Measurements from ENCODE around the gene CCDC34.

The CCDC34 gene

GRCh38 chr11:27388001-27388400 is 25.0 kb upstream of the CCDC34 start:
- no peak overlapping the region for H3K4me3 ChIP-seq (ENCODE audit: control insufficient read depth, low read depth, low read length)
- no peak for DNase-seq (ENCODE audit: low read depth)
- TF ChIP-seq, protein P1, sequence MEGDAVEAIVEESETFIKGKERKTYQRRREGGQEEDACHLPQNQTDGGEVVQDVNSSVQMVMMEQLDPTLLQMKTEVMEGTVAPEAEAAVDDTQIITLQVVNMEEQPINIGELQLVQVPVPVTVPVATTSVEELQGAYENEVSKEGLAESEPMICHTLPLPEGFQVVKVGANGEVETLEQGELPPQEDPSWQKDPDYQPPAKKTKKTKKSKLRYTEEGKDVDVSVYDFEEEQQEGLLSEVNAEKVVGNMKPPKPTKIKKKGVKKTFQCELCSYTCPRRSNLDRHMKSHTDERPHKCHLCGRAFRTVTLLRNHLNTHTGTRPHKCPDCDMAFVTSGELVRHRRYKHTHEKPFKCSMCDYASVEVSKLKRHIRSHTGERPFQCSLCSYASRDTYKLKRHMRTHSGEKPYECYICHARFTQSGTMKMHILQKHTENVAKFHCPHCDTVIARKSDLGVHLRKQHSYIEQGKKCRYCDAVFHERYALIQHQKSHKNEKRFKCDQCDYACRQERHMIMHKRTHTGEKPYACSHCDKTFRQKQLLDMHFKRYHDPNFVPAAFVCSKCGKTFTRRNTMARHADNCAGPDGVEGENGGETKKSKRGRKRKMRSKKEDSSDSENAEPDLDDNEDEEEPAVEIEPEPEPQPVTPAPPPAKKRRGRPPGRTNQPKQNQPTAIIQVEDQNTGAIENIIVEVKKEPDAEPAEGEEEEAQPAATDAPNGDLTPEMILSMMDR (IDR thresholded peaks at IDR 0.05; ENCODE audit: control insufficient read depth, insufficient read depth, low read depth, low read length, missing control alignments): no peak

DNA sequence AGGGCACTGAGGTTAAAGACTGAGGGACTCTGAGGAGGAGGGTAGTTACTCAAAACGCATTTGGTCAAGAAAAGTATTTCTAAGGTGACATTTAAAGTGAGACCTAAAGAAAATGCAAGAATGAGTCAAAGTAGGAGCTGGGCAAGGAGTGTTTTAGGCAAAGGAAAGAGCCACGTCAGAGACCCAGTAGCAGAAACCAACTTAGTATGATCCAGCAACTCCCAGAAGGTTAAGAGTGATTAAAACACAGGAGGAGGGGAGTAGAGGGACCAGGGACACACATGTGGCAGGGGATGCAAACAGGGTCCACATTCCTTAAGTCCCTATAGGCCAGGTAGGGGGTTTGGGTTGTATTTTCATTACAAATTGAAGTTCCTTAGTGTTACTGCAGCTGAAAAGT is 24.3 kb upstream of the CCDC34 start:
- DNase-seq (ENCODE audit: low read depth): no peak
- no peak overlapping the region for H3K4me3 ChIP-seq (ENCODE audit: control insufficient read depth, low read depth, low read length)
- TF ChIP-seq, protein P1 (IDR thresholded peaks at IDR 0.05; ENCODE audit: control insufficient read depth, insufficient read depth, low read depth, low read length, missing control alignments): no peak

- no peak for DNase-seq (ENCODE audit: low read depth)
- H3K4me3 ChIP-seq (ENCODE audit: control insufficient read depth, low read depth, low read length): no peak overlapping the region
- TF ChIP-seq, protein P1 (IDR thresholded peaks at IDR 0.05; ENCODE audit: control insufficient read depth, insufficient read depth, low read depth, low read length, missing control alignments): no peak
Measured at GRCh38 chr11:27386181-27386845, 23.3 kb upstream of the CCDC34 start.

- TF ChIP-seq, protein P1 (IDR thresholded peaks at IDR 0.05; ENCODE audit: control insufficient read depth, insufficient read depth, low read depth, low read length, missing control alignments): no peak
- H3K4me3 ChIP-seq (ENCODE audit: control insufficient read depth, low read depth, low read length): no peak overlapping the region
- DNase-seq (ENCODE audit: low read depth): no peak
Measured at GRCh38 chr11:27385245-27385644, 22.2 kb upstream of the CCDC34 start.

GRCh38 chr11:27384227-27384626 is 21.2 kb upstream of the CCDC34 start:
- no peak overlapping the region for H3K4me3 ChIP-seq (ENCODE audit: control insufficient read depth, low read depth, low read length)
- no peak for DNase-seq (ENCODE audit: low read depth)
- TF ChIP-seq, protein P1 (IDR thresholded peaks at IDR 0.05; ENCODE audit: control insufficient read depth, insufficient read depth, low read depth, low read length, missing control alignments): no peak

DNA sequence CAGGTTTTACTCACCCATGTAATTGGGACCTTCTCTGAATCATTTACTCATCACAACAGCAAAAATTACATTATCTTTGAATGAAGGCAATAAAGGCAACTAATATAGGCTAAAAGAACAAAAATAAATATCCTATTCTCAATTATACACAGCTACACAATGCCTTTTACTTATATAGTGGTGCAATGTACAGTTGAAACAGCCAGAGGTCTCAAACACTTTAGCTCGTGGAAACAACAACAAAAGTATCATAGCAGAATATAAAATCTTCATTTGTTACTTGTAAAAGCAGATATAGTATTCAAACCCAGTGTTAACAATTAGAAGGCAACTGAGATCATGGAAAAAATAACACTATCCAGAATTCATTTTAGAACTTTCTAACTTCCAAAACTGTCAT is 20.6 kb upstream of the CCDC34 start:
- H3K4me3 ChIP-seq (ENCODE audit: control insufficient read depth, low read depth, low read length): no peak overlapping the region
- TF ChIP-seq, protein P1 (IDR thresholded peaks at IDR 0.05; ENCODE audit: control insufficient read depth, insufficient read depth, low read depth, low read length, missing control alignments): no peak
- no peak for DNase-seq (ENCODE audit: low read depth)
